HG02588 (cell line): ENCODE data around the gene ZNF652.
"Not testable (repeated sequence)": the region's sequence is repeated elsewhere in the genome, so short reads cannot be mapped to it uniquely, and the experiment has no call there.

Experiments used
- ATAC-seq: cut with Tn5 transposase; IDR thresholded peaks from one replicate; pipeline ENCODE4 v1.9.1; 2021; ENCODE audit warnings: mild to moderate bottlenecking, moderate library complexity; ENCODE audit not compliant: unreplicated experiment

The ZNF652 gene

DNA sequence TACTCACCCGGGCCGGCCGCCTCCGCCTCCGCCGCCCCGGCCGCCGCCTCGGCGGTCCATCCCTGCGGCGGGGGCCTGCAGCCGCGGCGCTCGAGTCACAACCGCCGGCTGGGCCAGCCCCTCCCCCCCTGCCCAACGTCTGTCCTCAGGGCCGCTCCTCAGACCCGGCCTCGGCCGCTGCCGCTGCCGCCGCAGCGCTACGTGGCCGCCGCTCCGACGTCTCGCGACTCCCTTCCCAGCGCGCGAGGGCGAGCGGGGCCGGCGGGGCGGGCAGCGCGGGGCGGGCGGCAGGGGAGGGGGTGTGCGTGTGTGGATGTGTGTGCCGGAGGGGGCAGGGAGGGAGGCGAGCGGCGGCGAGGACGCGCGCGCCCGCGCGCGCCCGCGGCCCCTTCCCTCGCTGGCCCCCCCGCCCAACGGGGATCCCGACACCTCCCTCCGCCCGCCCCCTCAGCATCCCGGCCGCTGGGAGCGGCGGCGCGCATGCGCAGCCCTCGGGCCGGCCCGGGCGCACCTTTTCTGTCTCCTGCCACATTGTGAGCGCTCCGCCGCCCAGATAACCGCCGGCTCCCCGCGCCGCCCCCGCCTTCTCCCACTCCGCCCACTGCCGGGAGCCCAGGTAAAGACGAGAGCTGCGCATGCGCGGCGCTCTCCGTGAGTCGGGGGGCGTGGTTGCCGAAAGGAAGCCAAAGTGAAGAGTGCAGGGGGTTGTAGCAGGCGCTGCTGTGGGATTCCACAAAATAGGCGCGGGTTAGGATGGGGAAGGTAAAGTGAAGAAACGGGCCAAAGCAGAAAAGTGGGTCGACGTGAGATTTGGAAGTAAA lies at the start of gene ZNF652:
ZNF652 (minus strand) TSS at position 349 of the 821 bp plus-strand sequence. CDS start 44,525 bp downstream, outside the sequence.
- peak; percentile 72 for ATAC-seq

DNA sequence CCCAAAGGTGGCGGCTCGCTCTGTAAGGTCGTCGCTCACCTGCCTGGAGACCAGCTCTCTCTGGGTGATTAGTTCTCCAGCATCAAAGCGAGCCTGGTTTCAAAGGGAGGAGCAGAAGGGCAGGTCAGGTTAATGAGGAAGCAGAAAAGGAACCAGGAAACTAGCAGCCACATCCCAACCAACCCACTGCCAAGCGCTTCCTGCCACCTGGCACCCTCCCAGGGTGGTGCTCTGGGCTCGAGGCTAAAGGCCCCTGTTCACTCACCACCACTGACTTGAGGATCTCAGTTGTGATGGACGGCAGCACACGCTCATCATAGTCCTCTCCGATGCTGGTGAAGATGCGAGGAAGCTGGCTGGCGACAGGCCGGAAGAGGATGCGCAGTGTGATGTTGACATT lies 47.0 kb upstream of the ZNF652 start:
- ATAC-seq = no peak

GRCh38 chr17:49407981-49408501 lies 46.0 kb upstream of the ZNF652 start:
- peak; percentile 72 for ATAC-seq

GRCh38 chr17:49407086-49407485 lies 45.0 kb upstream of the ZNF652 start:
- ATAC-seq = no peak

DNA sequence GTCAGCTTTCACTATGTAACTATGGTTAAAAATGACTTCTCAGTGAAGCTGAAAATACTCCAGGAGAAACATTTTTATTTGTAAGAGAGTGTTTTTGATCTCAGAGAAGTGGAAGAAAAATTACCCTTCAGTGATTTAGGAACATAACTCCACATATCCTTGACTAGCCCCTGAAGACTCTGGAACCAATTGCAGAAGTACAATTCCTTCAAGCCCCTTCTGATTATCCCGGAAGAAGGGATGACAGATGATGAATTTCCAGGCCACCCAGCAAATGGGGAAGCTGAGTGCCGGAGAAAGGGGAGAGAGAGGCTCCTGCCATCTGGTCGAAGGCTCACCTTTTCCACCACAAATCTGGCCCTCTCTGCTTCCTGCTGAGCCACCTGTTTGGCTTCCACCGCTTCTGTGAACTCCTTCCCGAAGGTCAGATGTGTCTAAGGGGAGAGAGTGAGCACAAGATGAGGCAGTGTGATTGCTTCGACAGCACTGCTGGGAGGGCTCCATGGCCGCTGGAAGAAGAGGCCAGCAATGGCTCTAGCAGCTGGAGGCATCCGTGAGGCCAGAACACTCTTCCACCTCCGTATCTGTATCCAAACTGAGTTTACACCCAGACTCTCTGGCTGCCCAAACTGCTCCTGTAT lies 44.5 kb upstream of the ZNF652 start:
- ATAC-seq = no peak

- ATAC-seq = no peak
These were observed 42.9 kb upstream of the ZNF652 start for GRCh38 chr17:49404906-49405305.

GRCh38 chr17:49404361-49404760 lies 42.3 kb upstream of the ZNF652 start:
- no peak for ATAC-seq

- ATAC-seq = no peak
These were observed 41.7 kb upstream of the ZNF652 start for GRCh38 chr17:49403514-49404289.

- ATAC-seq = no peak
These were observed 40.7 kb upstream of the ZNF652 start for GRCh38 chr17:49402706-49403105.

GRCh38 chr17:49401971-49402611 lies 40.0 kb upstream of the ZNF652 start:
- no peak for ATAC-seq

DNA sequence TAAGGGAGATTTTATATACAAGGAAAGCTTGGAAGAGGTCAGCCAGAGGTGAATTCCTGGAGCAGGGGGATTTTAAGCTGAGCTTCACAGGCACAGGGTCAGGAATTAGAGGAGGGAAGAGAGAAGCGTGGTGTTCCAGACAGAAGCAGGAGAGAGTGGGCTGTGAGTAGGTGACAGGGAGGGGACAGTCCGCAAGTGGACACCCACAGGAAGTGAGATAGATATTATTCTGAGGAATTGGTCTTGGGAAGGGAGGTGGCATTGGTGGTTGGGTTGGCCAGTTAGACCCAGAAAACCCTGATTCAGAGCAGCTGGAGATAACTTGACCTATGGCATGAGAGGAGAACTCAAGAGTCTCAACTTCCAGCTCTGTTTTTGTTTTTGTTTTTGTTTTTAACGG lies 37.9 kb upstream of the ZNF652 start:
- ATAC-seq = no peak

- no peak for ATAC-seq
These were observed 35.5 kb upstream of the ZNF652 start for GRCh38 chr17:49397586-49397985.

GRCh38 chr17:49393491-49394255 lies 31.6 kb upstream of the ZNF652 start:
- ATAC-seq = no peak

GRCh38 chr17:49390548-49391324 lies 28.7 kb upstream of the ZNF652 start:
- no peak for ATAC-seq

DNA sequence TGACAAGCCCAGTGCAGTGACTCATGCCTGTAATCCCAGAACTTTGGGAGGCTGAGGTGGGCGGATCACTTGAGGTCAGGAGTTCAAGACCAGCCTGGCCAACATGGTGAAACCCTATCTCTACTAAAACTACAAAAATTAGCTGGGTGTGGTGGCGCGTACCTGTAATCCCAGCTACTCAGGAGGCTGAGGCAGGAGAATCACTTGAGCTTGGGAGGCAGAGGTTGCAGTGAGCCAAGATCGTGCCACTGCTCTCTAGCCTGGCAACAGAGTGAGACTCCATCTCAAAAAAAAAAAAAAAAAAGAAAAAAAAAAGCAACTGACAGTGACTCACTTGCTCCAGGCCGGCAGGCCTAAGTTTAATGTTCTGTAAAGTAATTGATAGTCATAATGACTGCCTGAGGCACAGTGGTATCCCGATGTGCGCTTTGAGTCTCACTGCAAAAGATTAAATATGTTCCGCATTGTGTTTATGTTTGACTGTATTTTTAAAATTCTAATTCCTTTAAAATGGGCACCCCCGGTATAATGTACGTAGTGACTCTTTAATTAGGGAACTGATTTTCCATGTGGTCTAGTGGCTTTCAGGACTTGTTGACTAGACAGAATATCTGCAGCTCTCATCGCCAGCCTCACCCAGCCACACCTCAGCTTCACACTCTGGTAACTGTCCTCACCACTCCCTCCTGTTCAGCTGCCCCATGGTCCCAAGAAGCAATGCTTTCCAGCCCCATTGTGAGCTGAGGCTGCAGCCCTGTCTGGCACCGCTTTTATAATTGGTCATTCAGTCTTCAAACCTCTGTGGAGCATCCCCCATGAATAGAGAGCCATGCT lies 27.7 kb upstream of the ZNF652 start:
- ATAC-seq = not testable (repeated sequence)

- ATAC-seq = no peak
These were observed 26.9 kb upstream of the ZNF652 start for GRCh38 chr17:49388692-49389513.

- ATAC-seq = no peak
These were observed 26.2 kb upstream of the ZNF652 start for GRCh38 chr17:49388290-49388640.
